GM21529 (cell line): Measurements from ENCODE around the gene PLBD1.

ENCODE experiments used
- ATAC-seq: cut with Tn5 transposase; IDR thresholded peaks from one replicate; pipeline ENCODE4 v1.9.1; 2021; ENCODE audit not compliant: unreplicated experiment

The PLBD1 gene

GRCh38 chr12:14571779-14572178 is 4.1 kb upstream of the PLBD1 start:
- ATAC-seq = no peak

GRCh38 chr12:14570231-14570630 is 2.5 kb upstream of the PLBD1 start:
- ATAC-seq = no peak

GRCh38 chr12:14564336-14564959 is 3.2 kb downstream of the PLBD1 start:
- ATAC-seq = no peak

GRCh38 chr12:14563046-14563445 is 4.6 kb downstream of the PLBD1 start:
- ATAC-seq = no peak

- ATAC-seq = no peak
These were observed 5.4 kb downstream of the PLBD1 start for GRCh38 chr12:14562279-14562678.

GRCh38 chr12:14561677-14562238 is 5.9 kb downstream of the PLBD1 start:
- ATAC-seq = no peak

GRCh38 chr12:14560904-14561574 is 6.6 kb downstream of the PLBD1 start:
- ATAC-seq = no peak

GRCh38 chr12:14558473-14558959 is 9.2 kb downstream of the PLBD1 start:
- no peak for ATAC-seq

- ATAC-seq = no peak
These were observed 9.7 kb downstream of the PLBD1 start for GRCh38 chr12:14557966-14558365.

GRCh38 chr12:14554281-14555007 is 13.2 kb downstream of the PLBD1 start:
- ATAC-seq = no peak

- ATAC-seq = no peak
These were observed 19.1 kb downstream of the PLBD1 start for GRCh38 chr12:14548609-14549008.

GRCh38 chr12:14547571-14547970 is 20.1 kb downstream of the PLBD1 start:
- ATAC-seq = no peak

GRCh38 chr12:14545144-14546124 is 22.2 kb downstream of the PLBD1 start:
- ATAC-seq = no peak

- no peak for ATAC-seq
These were observed 26.8 kb downstream of the PLBD1 start for GRCh38 chr12:14540801-14541462.

- ATAC-seq = no peak
These were observed 30.6 kb downstream of the PLBD1 start for GRCh38 chr12:14537088-14537487.

- ATAC-seq = no peak
These were observed 35.5 kb downstream of the PLBD1 start for GRCh38 chr12:14532152-14532551.

GRCh38 chr12:14525964-14526363 is 41.7 kb downstream of the PLBD1 start:
- ATAC-seq = no peak

GRCh38 chr12:14521822-14522221 is 45.9 kb downstream of the PLBD1 start:
- ATAC-seq = no peak

GRCh38 chr12:14514946-14515345 is 52.7 kb downstream of the PLBD1 start:
- ATAC-seq = no peak
